Fibroblast of mammary gland (primary cell): ENCODE measurements around the gene AQP9.
A peak's percentile ranks its signal among the peaks of the same experiment; 100 is the strongest.

ENCODE experiments used
- DNase-seq: peaks from one replicate; pipeline ENCODE4 v3.0.0-alpha.2; 2010; ENCODE audit warnings: low read depth
- H3K4me3 ChIP-seq: 2 replicates; pipeline ENCODE4 v1.5.1; 2011; ENCODE audit warnings: low read depth, mild to moderate bottlenecking, low read length, moderate library complexity; ENCODE audit not compliant: control insufficient read depth
- TF ChIP-seq, protein P1 (sequence below): conservative IDR thresholded peaks from 2 replicates; pipeline ENCODE4 v1.5.1; 2011; ENCODE audit warnings: low read depth, low read length, inconsistent platforms; ENCODE audit not compliant: control insufficient read depth, insufficient read depth

Gene AQP9

GRCh38 chr15:58159827-58160386 is 21.7 kb downstream of the AQP9 start:
- DNase-seq, result no peak
- no peak overlapping the region for H3K4me3 ChIP-seq
- TF ChIP-seq, protein P1, sequence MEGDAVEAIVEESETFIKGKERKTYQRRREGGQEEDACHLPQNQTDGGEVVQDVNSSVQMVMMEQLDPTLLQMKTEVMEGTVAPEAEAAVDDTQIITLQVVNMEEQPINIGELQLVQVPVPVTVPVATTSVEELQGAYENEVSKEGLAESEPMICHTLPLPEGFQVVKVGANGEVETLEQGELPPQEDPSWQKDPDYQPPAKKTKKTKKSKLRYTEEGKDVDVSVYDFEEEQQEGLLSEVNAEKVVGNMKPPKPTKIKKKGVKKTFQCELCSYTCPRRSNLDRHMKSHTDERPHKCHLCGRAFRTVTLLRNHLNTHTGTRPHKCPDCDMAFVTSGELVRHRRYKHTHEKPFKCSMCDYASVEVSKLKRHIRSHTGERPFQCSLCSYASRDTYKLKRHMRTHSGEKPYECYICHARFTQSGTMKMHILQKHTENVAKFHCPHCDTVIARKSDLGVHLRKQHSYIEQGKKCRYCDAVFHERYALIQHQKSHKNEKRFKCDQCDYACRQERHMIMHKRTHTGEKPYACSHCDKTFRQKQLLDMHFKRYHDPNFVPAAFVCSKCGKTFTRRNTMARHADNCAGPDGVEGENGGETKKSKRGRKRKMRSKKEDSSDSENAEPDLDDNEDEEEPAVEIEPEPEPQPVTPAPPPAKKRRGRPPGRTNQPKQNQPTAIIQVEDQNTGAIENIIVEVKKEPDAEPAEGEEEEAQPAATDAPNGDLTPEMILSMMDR, result no peak

- TF ChIP-seq, protein P1, result no peak
- no peak for DNase-seq
- H3K4me3 ChIP-seq, result no peak overlapping the region
These were observed 23.3 kb downstream of the AQP9 start for GRCh38 chr15:58161436-58161930.

- TF ChIP-seq, protein P1, result no peak
- no peak for DNase-seq
- no peak overlapping the region for H3K4me3 ChIP-seq
These were observed 25.8 kb downstream of the AQP9 start for GRCh38 chr15:58163985-58164384.

GRCh38 chr15:58164926-58165325 is 26.7 kb downstream of the AQP9 start:
- TF ChIP-seq, protein P1, result no peak
- no peak overlapping the region for H3K4me3 ChIP-seq
- DNase-seq, result no peak

DNA sequence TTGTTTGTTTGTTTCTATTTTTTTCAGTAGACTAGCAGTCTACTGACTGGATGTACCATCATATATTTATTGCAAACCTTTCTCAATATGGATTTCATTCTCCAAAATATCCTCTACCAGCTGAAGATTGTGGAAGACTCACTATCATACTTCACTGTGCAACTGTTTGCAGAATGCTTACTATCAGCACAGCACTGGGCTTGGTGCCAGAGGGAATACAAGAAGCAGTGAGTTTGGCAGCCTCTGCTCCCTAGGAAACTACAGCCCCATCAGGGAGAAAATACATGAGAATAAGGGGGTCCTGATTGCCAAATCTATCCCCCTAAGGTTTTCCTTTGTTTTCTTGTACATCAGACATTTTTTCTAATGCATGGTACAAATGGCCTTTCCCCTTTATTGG is 27.5 kb downstream of the AQP9 start:
- H3K4me3 ChIP-seq, result no peak overlapping the region
- TF ChIP-seq, protein P1, result no peak
- peak; percentile 43 for DNase-seq

DNA sequence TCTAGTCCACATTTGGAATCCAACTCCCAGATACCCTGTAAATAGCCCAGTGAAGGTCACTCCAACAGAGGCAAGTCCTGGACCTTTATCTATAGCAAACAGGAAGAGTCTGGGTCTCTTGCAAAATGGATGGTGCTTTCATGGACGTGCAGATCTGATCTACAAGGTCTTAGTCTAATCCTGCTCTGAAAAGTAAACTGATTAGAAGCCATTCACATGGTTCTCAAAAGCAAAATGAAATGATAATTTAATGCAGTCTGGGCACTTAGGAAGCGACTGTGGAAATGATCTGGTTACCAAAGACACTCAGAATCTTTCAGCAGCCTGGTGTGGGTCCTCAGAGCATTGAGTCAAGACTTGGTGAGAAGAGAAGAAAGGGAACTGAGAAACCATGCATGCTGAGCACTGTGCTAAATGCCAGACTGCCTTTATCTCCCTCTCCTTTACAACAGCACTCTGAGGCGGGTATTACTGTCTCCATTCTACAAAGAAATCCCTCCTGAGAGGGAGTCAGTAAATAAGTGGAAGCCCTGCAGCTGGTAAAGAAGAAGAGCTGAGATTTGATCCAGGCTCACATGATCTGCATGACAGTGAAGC is 29.0 kb downstream of the AQP9 start:
- DNase-seq, result no peak
- H3K4me3 ChIP-seq, result no peak overlapping the region
- TF ChIP-seq, protein P1, result no peak
